Cardiac ventricle fibroblast (primary cell): Measurements from ENCODE around the gene OR9A4. TPM values are rescaled to one million over a fixed set of nuclear protein-coding genes. Genes with fewer than 3 reads are reported as not detected.

Source experiments
- total RNA-seq: library from RNA; depleted of rRNA; stranded (reverse); fragments of >200 nt; gene quantifications from 2 replicates; pipeline ENCODE4 v1.2.3, GENCODE V29; 2015

Gene OR9A4, protein sequence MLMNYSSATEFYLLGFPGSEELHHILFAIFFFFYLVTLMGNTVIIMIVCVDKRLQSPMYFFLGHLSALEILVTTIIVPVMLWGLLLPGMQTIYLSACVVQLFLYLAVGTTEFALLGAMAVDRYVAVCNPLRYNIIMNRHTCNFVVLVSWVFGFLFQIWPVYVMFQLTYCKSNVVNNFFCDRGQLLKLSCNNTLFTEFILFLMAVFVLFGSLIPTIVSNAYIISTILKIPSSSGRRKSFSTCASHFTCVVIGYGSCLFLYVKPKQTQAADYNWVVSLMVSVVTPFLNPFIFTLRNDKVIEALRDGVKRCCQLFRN
- not detected in 2 replicates for total RNA-seq

DNA sequence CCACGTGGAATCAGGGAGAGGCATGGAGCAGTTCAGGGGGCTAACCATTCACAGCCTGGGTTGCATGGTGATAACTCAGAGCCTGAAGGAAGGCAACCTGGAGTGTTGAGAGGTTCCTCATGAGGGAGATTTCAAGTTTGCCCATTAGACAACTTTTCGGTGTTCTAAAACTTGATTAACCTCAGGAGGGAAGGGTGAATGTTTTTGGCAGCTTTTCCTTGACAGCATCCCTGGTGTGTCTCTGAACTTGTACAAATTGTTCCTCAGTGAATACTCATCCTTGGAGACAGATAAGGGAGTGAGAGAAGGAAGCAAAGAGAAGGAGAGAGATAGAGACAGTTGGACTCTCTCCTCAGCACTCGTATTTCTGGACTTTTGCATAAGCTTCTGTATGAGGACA is at the start of gene OR9A4:
TSS of gene OR9A4 (plus strand) at position 301 of the 400 bp plus-strand sequence. CDS start 2,477 bp downstream, outside the sequence.

DNA sequence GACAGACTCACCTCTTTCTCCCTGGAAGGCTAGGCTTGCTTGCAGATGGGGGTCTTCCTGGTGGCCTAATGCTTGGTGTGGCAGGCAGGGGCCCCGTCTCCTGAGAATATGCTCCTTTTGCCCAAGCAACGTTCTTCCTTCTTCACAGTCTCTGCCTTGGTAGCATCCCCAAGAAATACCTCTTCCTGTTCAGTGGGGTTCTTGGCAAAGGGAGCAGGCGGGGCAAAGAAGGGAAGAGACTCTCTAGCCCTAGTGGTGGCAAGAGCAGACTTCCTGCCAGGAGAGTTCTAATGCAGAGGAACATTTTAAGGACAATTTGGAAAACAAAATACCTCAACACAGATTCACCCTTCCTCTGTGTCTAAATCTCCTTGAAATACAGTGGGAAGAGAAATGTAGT is 30.6 kb downstream of the OR9A4 start, which contains the start of gene CLEC5A:
TSS of gene CLEC5A (minus strand) at position 179 of the 400 bp plus-strand sequence. CDS start 682 bp downstream, outside the sequence.

Other genes with a start within 250 kb of the OR9A4 start
- gene DENND11, start 214.2 kb upstream of the OR9A4 start, total RNA-seq, result 3.6 and 4.0 TPM in 2 replicates
- gene WEE2, start 208.0 kb upstream of the OR9A4 start, total RNA-seq, result not detected in 2 replicates
- gene SSBP1, start 178.0 kb upstream of the OR9A4 start, total RNA-seq, result 113 and 169 TPM in 2 replicates
- 0.54 and 0.69 TPM in 2 replicates for gene TAS2R3, start 152.3 kb upstream of the OR9A4 start, total RNA-seq
- gene TAS2R4, start 139.7 kb upstream of the OR9A4 start, total RNA-seq, result 0.12 and 0.29 TPM in 2 replicates
- gene TAS2R5, start 126.2 kb upstream of the OR9A4 start, total RNA-seq, result 0.44 and 1.3 TPM in 2 replicates
- not detected in 2 replicates for gene PRSS37, start 74.9 kb upstream of the OR9A4 start, total RNA-seq
- not detected in 2 replicates for gene CLEC5A, start 30.6 kb downstream of the OR9A4 start, total RNA-seq
- gene TAS2R38, start 57.4 kb downstream of the OR9A4 start, total RNA-seq, result not detected in 2 replicates
- not detected in 2 replicates for gene MGAM, start 79.5 kb downstream of the OR9A4 start, total RNA-seq
- not detected in 2 replicates for gene MGAM2, start 195.3 kb downstream of the OR9A4 start, total RNA-seq